ENCODE results near the gene SYPL2. TPM values are rescaled to one million over a fixed set of nuclear protein-coding genes. Genes with fewer than 3 reads are reported as not detected.

SYPL2 gene
- total RNA-seq, 4 donors from 2014 or later: 1.5 to 3.5 (median 2.4) TPM

DNA sequence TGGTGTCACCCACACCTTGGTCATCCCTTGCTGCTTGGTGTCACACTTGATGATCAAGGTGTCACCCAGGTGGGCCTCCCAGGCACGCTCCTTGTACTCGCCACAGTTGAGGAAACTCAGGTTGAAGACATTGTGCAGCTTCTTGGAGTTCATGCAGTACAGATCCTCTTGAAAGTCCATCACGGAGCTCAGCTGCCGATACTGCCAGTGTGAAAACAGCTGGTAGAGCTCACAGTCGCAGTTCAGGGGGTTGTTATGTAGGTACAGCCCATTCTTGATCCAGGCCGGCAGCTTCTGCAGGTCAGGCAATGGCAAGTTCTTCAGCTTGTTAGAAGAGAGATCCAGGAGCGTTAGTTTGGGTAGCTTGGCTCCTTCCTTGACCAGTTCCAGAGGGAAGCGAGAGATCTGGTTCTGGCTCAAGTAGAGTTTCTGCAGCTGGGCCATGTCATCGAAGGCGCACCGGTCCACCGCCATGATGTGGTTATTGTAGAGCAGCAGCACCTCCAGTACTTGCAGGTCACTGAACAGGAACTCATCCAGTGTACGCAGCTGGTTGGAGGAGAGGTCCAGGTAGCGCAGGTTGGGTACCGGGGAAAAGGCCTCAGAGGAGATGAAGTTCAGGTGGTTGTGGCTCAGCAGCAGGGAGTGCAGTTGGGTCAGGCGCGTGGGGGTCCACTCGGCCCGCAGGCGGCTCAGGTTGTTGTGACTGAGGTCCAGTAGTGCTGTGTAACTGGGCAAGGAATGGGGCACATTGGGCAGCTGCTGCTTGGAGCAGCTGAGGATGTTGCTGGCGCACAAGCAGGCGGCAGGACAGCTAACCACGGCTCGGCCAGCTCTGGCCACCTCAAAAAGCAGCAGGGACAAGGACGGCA, 41.9 kb downstream of the SYPL2 start:
- Histone ChIP-seq H3K27me3 (no peaks in the 10 kb centered on the region), H3K4me1 (peaks cover 0 to 25% (median 10%) of the 10 kb centered on the region in 4 donors), H3K4me3 (peak overlapping the region in 2 of 4 donors; percentile 65 to 85), H3K27ac (peak overlapping the region in 1 of 4 donors; percentile 82), H3K9me3 (no peaks in the 10 kb centered on the region), H3K36me3 (peaks cover 0 to 26% (median 0%) of the 10 kb centered on the region in 3 donors)
- 90 to 91% methylated on average over 25 of the region's 25 CpGs for WGBS, 2 donors
- DNase-seq (ENCODE audit: low spot score in 2 of 2): no peak
- no peak for TF ChIP-seq CTCF (IDR thresholded peaks at IDR 0.05)

GRCh38 chr1:109508873-109509175, 42.5 kb downstream of the SYPL2 start:
- DNase-seq (ENCODE audit: low spot score in 2 of 2): no peak
- peaks cover 0 to 24% (median 10%) of the 10 kb centered on the region in 4 donors for H3K4me1 ChIP-seq
- peak overlapping the region; percentile 51 to 85 (median 66) for H3K4me3 ChIP-seq
- H3K27ac ChIP-seq: peak overlapping the region in 3 of 4 donors; percentile 66 to 82 (median 75)
- WGBS, 2 donors: 64 to 67% methylated on average over 7 of the region's 7 CpGs
- peaks cover 0 to 25% (median 0%) of the 10 kb centered on the region in 3 donors for H3K36me3 ChIP-seq
- TF ChIP-seq EP300 (IDR thresholded peaks at IDR 0.05) (no peak), POLR2A (IDR thresholded peaks at IDR 0.05) (no peak), CTCF (IDR thresholded peaks at IDR 0.05) (no peak)
- H3K27me3 ChIP-seq: no peaks in the 10 kb centered on the region
- no peaks in the 10 kb centered on the region for H3K9me3 ChIP-seq

DNA sequence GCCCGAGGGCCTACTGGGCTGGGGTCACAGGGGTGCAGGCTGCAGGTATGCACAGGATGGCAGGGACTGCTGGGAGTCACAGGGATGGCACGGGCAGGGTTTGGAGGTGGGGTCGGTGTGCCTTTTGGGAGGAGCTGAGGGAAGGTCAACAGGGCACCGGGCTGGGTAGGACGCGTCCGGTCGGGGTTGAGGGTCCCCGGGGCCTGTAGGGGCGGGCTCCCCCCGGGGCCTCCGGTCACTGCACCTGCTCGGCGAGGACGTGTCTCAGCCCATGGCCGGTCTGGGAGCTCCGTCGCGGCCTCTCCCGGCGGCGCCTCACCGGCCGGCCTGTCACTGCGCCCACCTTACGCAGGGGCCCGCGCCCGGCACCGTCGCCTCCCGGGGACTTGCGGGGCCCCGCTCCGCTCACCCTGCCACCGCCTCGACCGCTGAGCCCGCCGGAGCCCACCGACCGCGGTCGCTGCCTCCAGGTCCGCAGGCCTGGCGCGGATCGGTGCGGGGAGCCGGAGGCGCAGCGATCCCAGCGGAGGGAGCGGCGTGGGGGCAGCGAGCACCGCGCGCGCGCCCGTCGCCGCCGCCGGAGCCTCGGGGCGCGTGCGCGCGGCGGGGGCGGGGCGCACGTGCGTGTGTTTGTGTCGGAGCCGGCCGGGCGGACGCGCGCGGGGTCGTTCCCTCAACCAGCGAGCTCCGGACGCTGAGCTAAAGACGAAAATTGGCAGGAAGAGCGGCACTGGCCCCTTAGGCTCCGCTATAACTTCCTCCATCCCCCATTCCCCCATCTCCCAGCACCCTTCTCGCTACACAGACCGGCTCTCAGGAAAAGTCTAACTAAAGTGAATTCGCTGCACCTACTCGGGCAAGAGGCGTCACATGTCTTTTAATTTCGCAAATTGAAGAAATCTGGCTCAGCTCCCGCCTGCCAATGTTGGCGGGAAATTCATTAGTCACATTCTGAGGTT, 43.1 kb downstream of the SYPL2 start, which contains the start of gene AMIGO1:
AMIGO1 (minus strand) TSS at position 552 of the 959 bp plus-strand sequence. CDS start 815 bp downstream, outside the sequence.
- H3K36me3 ChIP-seq: peaks cover 0 to 18% (median 0%) of the 10 kb centered on the region in 3 donors
- peaks cover 0 to 19% (median 10%) of the 10 kb centered on the region in 4 donors for H3K4me1 ChIP-seq
- WGBS, 2 donors: 1% methylated on average over 28 to 90 of the region's 100 CpGs
- TF ChIP-seq POLR2A (IDR thresholded peaks at IDR 0.05) (no peak), EP300 (IDR thresholded peaks at IDR 0.05) (peak in 1 of 2 donors; percentile 6), CTCF (IDR thresholded peaks at IDR 0.05) (peak in 1 of 5 experiments; percentile 20)
- peak within 1 kb of the TSS in 3 of 4 donors; percentile 66 to 82 (median 75) for H3K27ac ChIP-seq
- H3K4me3 ChIP-seq: peak within 1 kb of the TSS; percentile 51 to 85 (median 66)
- no peaks in the 10 kb centered on the region for H3K9me3 ChIP-seq
- no peak for DNase-seq (ENCODE audit: low spot score in 2 of 2)
- no peaks in the 10 kb centered on the region for H3K27me3 ChIP-seq

DNA sequence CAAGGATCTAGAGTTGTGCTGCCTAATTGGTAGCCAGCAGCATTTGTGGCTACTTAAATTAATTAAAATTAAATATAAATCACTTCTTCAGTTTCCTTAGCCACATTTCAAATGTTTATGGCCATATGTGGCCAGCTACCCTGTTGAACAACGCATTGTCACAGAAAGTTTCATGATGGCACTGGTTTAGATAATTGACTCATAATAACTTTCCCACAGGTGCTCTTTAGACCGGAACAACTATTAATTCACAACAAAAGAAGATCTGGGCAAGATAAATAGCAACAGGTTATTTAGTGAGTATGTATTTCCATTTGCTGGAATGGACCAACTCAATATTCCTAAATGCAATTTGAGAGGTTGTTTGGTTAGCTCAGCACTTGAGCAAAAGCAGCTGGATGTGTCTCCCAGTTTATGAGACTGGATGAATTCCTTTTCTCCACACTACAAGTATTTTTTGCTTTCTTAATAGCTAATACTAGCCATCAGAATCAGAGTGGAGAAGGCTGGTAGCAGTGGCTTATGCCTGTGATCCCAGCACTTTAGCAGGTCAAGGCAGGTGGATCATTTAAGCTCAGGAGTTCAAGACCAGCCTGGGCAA, 46.9 kb downstream of the SYPL2 start:
- 87 to 90% methylated on average over 2 of the region's 2 CpGs for WGBS, 2 donors
- TF ChIP-seq POLR2A (IDR thresholded peaks at IDR 0.05): no peak
- TF ChIP-seq CTCF (IDR thresholded peaks at IDR 0.05): no peak
- TF ChIP-seq EP300 (IDR thresholded peaks at IDR 0.05): no peak
- no peaks in the 10 kb centered on the region for H3K36me3 ChIP-seq
- H3K9me3 ChIP-seq: no peaks in the 10 kb centered on the region
- no peak overlapping the region for H3K4me3 ChIP-seq
- no peak overlapping the region for H3K27ac ChIP-seq
- peaks cover 0 to 19% (median 10%) of the 10 kb centered on the region in 4 donors for H3K4me1 ChIP-seq
- no peaks in the 10 kb centered on the region for H3K27me3 ChIP-seq
- DNase-seq (ENCODE audit: low spot score in 2 of 2): no peak

All from tibial nerve (tissue), 4 donors.